ENCODE measurements around the gene FMN2. TPM values are rescaled to one million over a fixed set of nuclear protein-coding genes. Genes with fewer than 3 reads are reported as not detected.

The FMN2 gene
- total RNA-seq, 3 donors from 2014 or later (not counting 1 experiment from before 2014, with no cell fraction given): not detected

GRCh38 chr1:240474133-240474614 lies 382.5 kb downstream of the FMN2 start:
- H3K4me3 Mint-ChIP-seq: no peak overlapping the region
- Histone ChIP-seq H3K4me3 (ENCODE audit: low read length) (no peak overlapping the region), H3K27me3 (ENCODE audit: control insufficient read depth, insufficient read depth, low read length) (peaks cover 2% of the 10 kb centered on the region), H3K36me3 (ENCODE audit: control insufficient read depth, insufficient read depth, low read length) (no peaks in the 10 kb centered on the region), H3K9me3 (ENCODE audit: control insufficient read depth, insufficient read depth, low read length) (no peaks in the 10 kb centered on the region), H3K27ac (ENCODE audit: low read length) (no peak overlapping the region), H3K4me1 (ENCODE audit: control insufficient read depth, insufficient read depth, low read length) (no peaks in the 10 kb centered on the region)
- 74% methylated on average over 4 of the region's 5 CpGs for whole genome bisulfite sequencing (ENCODE audit: insufficient coverage)
- H3K36me3 Mint-ChIP-seq: no peaks in the 10 kb centered on the region
- no peak overlapping the region for H3K27ac Mint-ChIP-seq
- DNase-seq (no peak), ATAC-seq (no peak)
- TF ChIP-seq, protein P1, sequence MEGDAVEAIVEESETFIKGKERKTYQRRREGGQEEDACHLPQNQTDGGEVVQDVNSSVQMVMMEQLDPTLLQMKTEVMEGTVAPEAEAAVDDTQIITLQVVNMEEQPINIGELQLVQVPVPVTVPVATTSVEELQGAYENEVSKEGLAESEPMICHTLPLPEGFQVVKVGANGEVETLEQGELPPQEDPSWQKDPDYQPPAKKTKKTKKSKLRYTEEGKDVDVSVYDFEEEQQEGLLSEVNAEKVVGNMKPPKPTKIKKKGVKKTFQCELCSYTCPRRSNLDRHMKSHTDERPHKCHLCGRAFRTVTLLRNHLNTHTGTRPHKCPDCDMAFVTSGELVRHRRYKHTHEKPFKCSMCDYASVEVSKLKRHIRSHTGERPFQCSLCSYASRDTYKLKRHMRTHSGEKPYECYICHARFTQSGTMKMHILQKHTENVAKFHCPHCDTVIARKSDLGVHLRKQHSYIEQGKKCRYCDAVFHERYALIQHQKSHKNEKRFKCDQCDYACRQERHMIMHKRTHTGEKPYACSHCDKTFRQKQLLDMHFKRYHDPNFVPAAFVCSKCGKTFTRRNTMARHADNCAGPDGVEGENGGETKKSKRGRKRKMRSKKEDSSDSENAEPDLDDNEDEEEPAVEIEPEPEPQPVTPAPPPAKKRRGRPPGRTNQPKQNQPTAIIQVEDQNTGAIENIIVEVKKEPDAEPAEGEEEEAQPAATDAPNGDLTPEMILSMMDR (IDR thresholded peaks at IDR 0.05): no peak
- no peaks in the 10 kb centered on the region for H3K9me3 Mint-ChIP-seq
- no peaks in the 10 kb centered on the region for H3K4me1 Mint-ChIP-seq
- intact Hi-C loops (cut with micrococcal nuclease): no loop called here
- peaks cover 15 to 39% of the 10 kb centered on the region in 2 donors for H3K27me3 Mint-ChIP-seq (ENCODE audit: low read depth in 2 of 2)

- Histone ChIP-seq H3K27me3 (ENCODE audit: control insufficient read depth, insufficient read depth, low read length) (peaks cover 2% of the 10 kb centered on the region), H3K27ac (ENCODE audit: low read length) (no peak overlapping the region), H3K4me3 (ENCODE audit: low read length) (no peak overlapping the region), H3K4me1 (ENCODE audit: control insufficient read depth, insufficient read depth, low read length) (no peaks in the 10 kb centered on the region), H3K9me3 (ENCODE audit: control insufficient read depth, insufficient read depth, low read length) (no peaks in the 10 kb centered on the region), H3K36me3 (ENCODE audit: control insufficient read depth, insufficient read depth, low read length) (no peaks in the 10 kb centered on the region)
- no peaks in the 10 kb centered on the region for H3K4me1 Mint-ChIP-seq
- ATAC-seq (no peak), DNase-seq (no peak)
- TF ChIP-seq, protein P1 (IDR thresholded peaks at IDR 0.05): no peak
- peaks cover 13 to 27% of the 10 kb centered on the region in 2 donors for H3K27me3 Mint-ChIP-seq (ENCODE audit: low read depth in 2 of 2)
- WGBS (ENCODE audit: insufficient coverage): 78% methylated on average over 4 of the region's 4 CpGs
- no peak overlapping the region for H3K4me3 Mint-ChIP-seq
- intact Hi-C loops (cut with micrococcal nuclease): no loop called here
- H3K27ac Mint-ChIP-seq: no peak overlapping the region
- H3K36me3 Mint-ChIP-seq: no peaks in the 10 kb centered on the region
- no peaks in the 10 kb centered on the region for H3K9me3 Mint-ChIP-seq
Observed at GRCh38 chr1:240475832-240476231, 384.1 kb downstream of the FMN2 start.

GRCh38 chr1:240478536-240478935 lies 386.9 kb downstream of the FMN2 start:
- Histone ChIP-seq H3K27me3 (ENCODE audit: control insufficient read depth, insufficient read depth, low read length) (peaks cover 2% of the 10 kb centered on the region), H3K36me3 (ENCODE audit: control insufficient read depth, insufficient read depth, low read length) (no peaks in the 10 kb centered on the region), H3K27ac (ENCODE audit: low read length) (no peak overlapping the region), H3K4me1 (ENCODE audit: control insufficient read depth, insufficient read depth, low read length) (no peaks in the 10 kb centered on the region), H3K4me3 (ENCODE audit: low read length) (no peak overlapping the region), H3K9me3 (ENCODE audit: control insufficient read depth, insufficient read depth, low read length) (no peaks in the 10 kb centered on the region)
- ATAC-seq: no peak
- DNase-seq: no peak
- WGBS (ENCODE audit: insufficient coverage): 90% methylated on average over 4 of the region's 6 CpGs
- Mint-ChIP-seq H3K36me3 (no peaks in the 10 kb centered on the region), H3K9me3 (no peaks in the 10 kb centered on the region), H3K4me1 (no peaks in the 10 kb centered on the region), H3K27me3 (ENCODE audit: low read depth in 2 of 2) (peaks cover 14 to 27% of the 10 kb centered on the region in 2 donors), H3K27ac (no peak overlapping the region), H3K4me3 (no peak overlapping the region)
- TF ChIP-seq, protein P1 (IDR thresholded peaks at IDR 0.05): no peak
- intact Hi-C loops (cut with micrococcal nuclease): no loop called here

- Mint-ChIP-seq H3K4me1 (peaks cover 0 to 5% of the 10 kb centered on the region in 2 donors), H3K4me3 (no peak overlapping the region), H3K9me3 (no peaks in the 10 kb centered on the region), H3K27ac (no peak overlapping the region), H3K27me3 (ENCODE audit: low read depth in 2 of 2) (peaks cover 28 to 42% of the 10 kb centered on the region in 2 donors), H3K36me3 (no peaks in the 10 kb centered on the region)
- Histone ChIP-seq H3K4me1 (ENCODE audit: control insufficient read depth, insufficient read depth, low read length) (no peaks in the 10 kb centered on the region), H3K27me3 (ENCODE audit: control insufficient read depth, insufficient read depth, low read length) (no peaks in the 10 kb centered on the region), H3K9me3 (ENCODE audit: control insufficient read depth, insufficient read depth, low read length) (no peaks in the 10 kb centered on the region), H3K27ac (ENCODE audit: low read length) (no peak overlapping the region), H3K4me3 (ENCODE audit: low read length) (no peak overlapping the region), H3K36me3 (ENCODE audit: control insufficient read depth, insufficient read depth, low read length) (no peaks in the 10 kb centered on the region)
- intact Hi-C loops (cut with micrococcal nuclease): no loop called here
- no peak for DNase-seq
- WGBS (ENCODE audit: insufficient coverage): 96% methylated on average over 6 of the region's 6 CpGs
- TF ChIP-seq, protein P1 (IDR thresholded peaks at IDR 0.05): no peak
- ATAC-seq: no peak
Observed at GRCh38 chr1:240484804-240485443, 393.2 kb downstream of the FMN2 start.
